Measurements from ENCODE around the gene PABPN1.

DNA sequence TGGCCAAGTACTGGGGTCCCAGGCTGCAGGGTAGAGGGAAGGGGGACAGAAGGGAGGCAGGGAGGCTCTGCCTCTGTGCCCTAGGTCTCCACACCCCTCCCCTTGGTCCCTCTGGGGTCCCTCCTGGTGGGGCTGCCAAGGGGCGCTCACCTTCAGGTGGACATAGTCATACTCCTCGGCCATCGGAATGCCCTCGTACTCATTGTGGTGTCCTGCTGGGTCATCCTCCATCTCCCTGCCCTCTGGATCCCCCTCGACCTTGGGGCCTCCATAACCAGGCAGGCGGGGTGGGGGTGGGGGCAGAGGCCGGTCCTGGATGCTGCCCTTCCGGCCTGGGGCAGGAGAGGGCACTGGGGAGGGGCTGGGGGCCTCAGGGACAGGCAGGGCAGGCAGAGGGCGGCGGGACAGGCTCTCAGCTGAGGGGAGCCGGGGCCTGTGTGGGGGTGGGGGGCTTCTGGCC, 37.9 kb downstream of the PABPN1 start:
- TF ChIP-seq EZH2 (optimal IDR thresholded peaks at IDR 0.05; ENCODE audit: low read depth, low read length) (no peak), CTCF (IDR thresholded peaks at IDR 0.05; ENCODE audit: low read length) (no peak), EZH2phosphoT487 (IDR thresholded peaks at IDR 0.05; ENCODE audit: low read length) (no peak)
